GM23338 (cell line): ENCODE measurements around the gene LNX1. TPM values are rescaled to one million over a fixed set of nuclear protein-coding genes. Genes with fewer than 3 reads are reported as not detected.

Experiments
- JUNB ChIP-seq: IDR thresholded peaks from one replicate; pipeline ENCODE4 v1.6.1; 2016; ENCODE audit warnings: antibody characterized with exemption; ENCODE audit not compliant: unreplicated experiment
- POLR2AphosphoS5 ChIP-seq: IDR thresholded peaks from 2 replicates; pipeline ENCODE4 v1.6.1; 2016; ENCODE audit warnings: antibody characterized with exemption, low read depth
- ZNF114 ChIP-seq: fragments of 250-450 bp; sonication (Bioruptor Pico); IDR thresholded peaks from 2 replicates; pipeline ENCODE4 v1.5.0; 2020; ENCODE audit warnings: mild to moderate bottlenecking, moderate library complexity
- ZNF331 ChIP-seq: fragments of 250-450 bp; sonication (Bioruptor Pico); IDR thresholded peaks from 2 replicates; pipeline ENCODE4 v1.5.0; 2020; ENCODE audit warnings: low read depth, mild to moderate bottlenecking, moderate library complexity
- polyA plus RNA-seq: library from polyadenylated mRNA; unstranded; fragments of >200 nt; fragmentation: Nextera tagmentation; extraction: Ambion mirVana; gene quantifications from 2 replicates; pipeline ENCODE4 v1.2.1, GENCODE V29; 2016
- total RNA-seq: library from RNA; depleted of rRNA; stranded (reverse); fragments of >200 nt; shearing (Covaris generic); gene quantifications from 2 replicates; pipeline ENCODE4 v1.2.3, GENCODE V29; 2014
- TF ChIP-seq, protein P1 (sequence below): fragments of 250-450 bp; sonication (Bioruptor Pico); IDR thresholded peaks from 2 replicates; pipeline ENCODE4 v1.5.0; 2020; ENCODE audit warnings: mild to moderate bottlenecking, moderate library complexity
- TF ChIP-seq, protein P2 (sequence below): IDR thresholded peaks from 2 replicates; pipeline ENCODE4 v1.6.1; 2016; ENCODE audit warnings: antibody characterized with exemption
- TF ChIP-seq, protein P3 (sequence below), 2 experiments: fragments of 200-600 bp in 1 of 2; sonication (generic) in 1 of 2; conservative IDR thresholded peaks; 2 replicates each; pipeline versions ENCODE4 v1.5.1 to v1.6.1; 2016 to 2017; ENCODE audit warnings: antibody characterized with exemption in 2 of 2, low read depth in 2 of 2, mild to moderate bottlenecking in 2 of 2, moderate library complexity in 1 of 2

Gene LNX1
- total and polyA plus RNA-seq, 2 experiments from 2014 or later = 5.4 to 6.4 TPM

DNA sequence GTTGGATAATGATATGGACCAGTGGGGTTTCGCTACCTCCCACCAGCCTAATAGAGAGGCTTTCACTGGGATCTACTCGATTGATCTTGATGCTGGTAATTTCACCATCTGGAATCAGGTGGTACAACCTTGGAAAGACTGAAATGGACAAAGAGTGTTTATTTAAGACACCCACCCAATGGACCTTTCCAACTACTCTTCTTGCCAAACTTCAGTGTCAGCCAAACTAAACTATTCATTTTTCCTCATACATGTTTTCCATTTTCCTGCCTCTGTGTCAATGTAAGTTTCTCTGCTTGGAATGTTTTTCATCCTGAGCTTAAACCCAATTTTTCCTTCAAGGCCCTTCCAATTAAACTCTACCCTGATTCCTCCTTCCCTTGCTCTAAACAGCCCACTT lies 92.6 kb downstream of the LNX1 start (continued):
- TF ChIP-seq, protein P1, sequence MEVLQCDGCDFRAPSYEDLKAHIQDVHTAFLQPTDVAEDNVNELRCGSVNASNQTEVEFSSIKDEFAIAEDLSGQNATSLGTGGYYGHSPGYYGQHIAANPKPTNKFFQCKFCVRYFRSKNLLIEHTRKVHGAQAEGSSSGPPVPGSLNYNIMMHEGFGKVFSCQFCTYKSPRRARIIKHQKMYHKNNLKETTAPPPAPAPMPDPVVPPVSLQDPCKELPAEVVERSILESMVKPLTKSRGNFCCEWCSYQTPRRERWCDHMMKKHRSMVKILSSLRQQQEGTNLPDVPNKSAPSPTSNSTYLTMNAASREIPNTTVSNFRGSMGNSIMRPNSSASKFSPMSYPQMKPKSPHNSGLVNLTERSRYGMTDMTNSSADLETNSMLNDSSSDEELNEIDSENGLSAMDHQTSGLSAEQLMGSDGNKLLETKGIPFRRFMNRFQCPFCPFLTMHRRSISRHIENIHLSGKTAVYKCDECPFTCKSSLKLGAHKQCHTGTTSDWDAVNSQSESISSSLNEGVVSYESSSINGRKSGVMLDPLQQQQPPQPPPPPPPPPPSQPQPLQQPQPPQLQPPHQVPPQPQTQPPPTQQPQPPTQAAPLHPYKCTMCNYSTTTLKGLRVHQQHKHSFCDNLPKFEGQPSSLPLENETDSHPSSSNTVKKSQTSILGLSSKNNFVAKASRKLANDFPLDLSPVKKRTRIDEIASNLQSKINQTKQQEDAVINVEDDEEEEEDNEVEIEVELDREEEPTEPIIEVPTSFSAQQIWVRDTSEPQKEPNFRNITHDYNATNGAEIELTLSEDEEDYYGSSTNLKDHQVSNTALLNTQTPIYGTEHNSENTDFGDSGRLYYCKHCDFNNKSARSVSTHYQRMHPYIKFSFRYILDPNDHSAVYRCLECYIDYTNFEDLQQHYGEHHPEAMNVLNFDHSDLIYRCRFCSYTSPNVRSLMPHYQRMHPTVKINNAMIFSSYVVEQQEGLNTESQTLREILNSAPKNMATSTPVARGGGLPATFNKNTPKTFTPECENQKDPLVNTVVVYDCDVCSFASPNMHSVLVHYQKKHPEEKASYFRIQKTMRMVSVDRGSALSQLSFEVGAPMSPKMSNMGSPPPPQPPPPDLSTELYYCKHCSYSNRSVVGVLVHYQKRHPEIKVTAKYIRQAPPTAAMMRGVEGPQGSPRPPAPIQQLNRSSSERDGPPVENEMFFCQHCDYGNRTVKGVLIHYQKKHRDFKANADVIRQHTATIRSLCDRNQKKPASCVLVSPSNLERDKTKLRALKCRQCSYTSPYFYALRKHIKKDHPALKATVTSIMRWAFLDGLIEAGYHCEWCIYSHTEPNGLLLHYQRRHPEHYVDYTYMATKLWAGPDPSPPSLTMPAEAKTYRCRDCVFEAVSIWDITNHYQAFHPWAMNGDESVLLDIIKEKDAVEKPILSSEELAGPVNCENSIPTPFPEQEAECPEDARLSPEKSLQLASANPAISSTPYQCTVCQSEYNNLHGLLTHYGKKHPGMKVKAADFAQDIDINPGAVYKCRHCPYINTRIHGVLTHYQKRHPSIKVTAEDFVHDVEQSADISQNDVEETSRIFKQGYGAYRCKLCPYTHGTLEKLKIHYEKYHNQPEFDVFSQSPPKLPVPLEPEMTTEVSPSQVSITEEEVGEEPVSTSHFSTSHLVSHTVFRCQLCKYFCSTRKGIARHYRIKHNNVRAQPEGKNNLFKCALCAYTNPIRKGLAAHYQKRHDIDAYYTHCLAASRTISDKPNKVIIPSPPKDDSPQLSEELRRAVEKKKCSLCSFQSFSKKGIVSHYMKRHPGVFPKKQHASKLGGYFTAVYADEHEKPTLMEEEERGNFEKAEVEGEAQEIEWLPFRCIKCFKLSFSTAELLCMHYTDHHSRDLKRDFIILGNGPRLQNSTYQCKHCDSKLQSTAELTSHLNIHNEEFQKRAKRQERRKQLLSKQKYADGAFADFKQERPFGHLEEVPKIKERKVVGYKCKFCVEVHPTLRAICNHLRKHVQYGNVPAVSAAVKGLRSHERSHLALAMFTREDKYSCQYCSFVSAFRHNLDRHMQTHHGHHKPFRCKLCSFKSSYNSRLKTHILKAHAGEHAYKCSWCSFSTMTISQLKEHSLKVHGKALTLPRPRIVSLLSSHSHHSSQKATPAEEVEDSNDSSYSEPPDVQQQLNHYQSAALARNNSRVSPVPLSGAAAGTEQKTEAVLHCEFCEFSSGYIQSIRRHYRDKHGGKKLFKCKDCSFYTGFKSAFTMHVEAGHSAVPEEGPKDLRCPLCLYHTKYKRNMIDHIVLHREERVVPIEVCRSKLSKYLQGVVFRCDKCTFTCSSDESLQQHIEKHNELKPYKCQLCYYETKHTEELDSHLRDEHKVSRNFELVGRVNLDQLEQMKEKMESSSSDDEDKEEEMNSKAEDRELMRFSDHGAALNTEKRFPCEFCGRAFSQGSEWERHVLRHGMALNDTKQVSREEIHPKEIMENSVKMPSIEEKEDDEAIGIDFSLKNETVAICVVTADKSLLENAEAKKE (CRISPR knock-in tag) = no peak
- TF ChIP-seq POLR2AphosphoS5 (no peak), ZNF114 (CRISPR knock-in tag) (no peak), JUNB (no peak), ZNF331 (CRISPR knock-in tag) (no peak)
- TF ChIP-seq, protein P2, sequence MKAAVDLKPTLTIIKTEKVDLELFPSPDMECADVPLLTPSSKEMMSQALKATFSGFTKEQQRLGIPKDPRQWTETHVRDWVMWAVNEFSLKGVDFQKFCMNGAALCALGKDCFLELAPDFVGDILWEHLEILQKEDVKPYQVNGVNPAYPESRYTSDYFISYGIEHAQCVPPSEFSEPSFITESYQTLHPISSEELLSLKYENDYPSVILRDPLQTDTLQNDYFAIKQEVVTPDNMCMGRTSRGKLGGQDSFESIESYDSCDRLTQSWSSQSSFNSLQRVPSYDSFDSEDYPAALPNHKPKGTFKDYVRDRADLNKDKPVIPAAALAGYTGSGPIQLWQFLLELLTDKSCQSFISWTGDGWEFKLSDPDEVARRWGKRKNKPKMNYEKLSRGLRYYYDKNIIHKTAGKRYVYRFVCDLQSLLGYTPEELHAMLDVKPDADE = no peak
- TF ChIP-seq, protein P3, sequence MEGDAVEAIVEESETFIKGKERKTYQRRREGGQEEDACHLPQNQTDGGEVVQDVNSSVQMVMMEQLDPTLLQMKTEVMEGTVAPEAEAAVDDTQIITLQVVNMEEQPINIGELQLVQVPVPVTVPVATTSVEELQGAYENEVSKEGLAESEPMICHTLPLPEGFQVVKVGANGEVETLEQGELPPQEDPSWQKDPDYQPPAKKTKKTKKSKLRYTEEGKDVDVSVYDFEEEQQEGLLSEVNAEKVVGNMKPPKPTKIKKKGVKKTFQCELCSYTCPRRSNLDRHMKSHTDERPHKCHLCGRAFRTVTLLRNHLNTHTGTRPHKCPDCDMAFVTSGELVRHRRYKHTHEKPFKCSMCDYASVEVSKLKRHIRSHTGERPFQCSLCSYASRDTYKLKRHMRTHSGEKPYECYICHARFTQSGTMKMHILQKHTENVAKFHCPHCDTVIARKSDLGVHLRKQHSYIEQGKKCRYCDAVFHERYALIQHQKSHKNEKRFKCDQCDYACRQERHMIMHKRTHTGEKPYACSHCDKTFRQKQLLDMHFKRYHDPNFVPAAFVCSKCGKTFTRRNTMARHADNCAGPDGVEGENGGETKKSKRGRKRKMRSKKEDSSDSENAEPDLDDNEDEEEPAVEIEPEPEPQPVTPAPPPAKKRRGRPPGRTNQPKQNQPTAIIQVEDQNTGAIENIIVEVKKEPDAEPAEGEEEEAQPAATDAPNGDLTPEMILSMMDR (conservative IDR thresholded peaks at IDR 0.05; ENCODE audit: low read depth in 2 of 2) = no peak
